Transverse colon (tissue), 3 donors: ENCODE data around the gene LMF1.

Experiments
- POLR2A ChIP-seq: fragments of 450-650 bp; IDR thresholded peaks from one replicate; pipeline ENCODE4 v1.6.1; 2016; ENCODE audit warnings: antibody characterized with exemption, mild to moderate bottlenecking, moderate library complexity
- TF ChIP-seq, protein P1 (sequence below), 5 experiments: fragments of 200-600 bp in 3 of 5; fragments of 450-650 bp in 2 of 5; sonication (generic) in 3 of 5; IDR thresholded peaks; 1 replicate in 2 of 5; 2 replicates in 3 of 5; pipeline ENCODE4 v1.5.1; 2016 to 2017; ENCODE audit warnings: antibody characterized with exemption in 5 of 5, inconsistent platforms in 3 of 5, mild to moderate bottlenecking in 2 of 5, moderate library complexity in 1 of 5

DNA sequence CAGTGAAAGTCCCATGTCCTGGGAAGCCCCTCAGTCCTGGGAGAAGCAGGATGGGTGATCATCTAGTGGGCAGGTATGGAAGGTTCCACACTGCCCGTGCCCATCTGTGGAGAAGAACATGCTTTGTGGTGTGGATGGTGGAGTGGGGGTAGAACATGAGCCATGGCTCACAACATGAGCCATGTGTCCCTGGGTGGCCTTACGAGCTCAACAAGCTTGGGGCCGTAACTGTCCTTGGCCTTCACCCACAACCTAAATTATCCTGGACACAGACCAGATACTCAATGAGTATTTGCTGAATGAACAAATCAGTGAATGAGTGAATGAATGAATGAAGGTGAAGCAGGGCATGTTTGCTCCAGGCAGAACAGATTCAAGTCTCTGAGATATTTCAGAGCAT lies 24.3 kb upstream of the LMF1 start:
- no peak for TF ChIP-seq POLR2A
- TF ChIP-seq, protein P1, sequence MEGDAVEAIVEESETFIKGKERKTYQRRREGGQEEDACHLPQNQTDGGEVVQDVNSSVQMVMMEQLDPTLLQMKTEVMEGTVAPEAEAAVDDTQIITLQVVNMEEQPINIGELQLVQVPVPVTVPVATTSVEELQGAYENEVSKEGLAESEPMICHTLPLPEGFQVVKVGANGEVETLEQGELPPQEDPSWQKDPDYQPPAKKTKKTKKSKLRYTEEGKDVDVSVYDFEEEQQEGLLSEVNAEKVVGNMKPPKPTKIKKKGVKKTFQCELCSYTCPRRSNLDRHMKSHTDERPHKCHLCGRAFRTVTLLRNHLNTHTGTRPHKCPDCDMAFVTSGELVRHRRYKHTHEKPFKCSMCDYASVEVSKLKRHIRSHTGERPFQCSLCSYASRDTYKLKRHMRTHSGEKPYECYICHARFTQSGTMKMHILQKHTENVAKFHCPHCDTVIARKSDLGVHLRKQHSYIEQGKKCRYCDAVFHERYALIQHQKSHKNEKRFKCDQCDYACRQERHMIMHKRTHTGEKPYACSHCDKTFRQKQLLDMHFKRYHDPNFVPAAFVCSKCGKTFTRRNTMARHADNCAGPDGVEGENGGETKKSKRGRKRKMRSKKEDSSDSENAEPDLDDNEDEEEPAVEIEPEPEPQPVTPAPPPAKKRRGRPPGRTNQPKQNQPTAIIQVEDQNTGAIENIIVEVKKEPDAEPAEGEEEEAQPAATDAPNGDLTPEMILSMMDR (IDR thresholded peaks at IDR 0.05): no peak
